ENCODE results near the gene GREB1L.

Gene GREB1L

DNA sequence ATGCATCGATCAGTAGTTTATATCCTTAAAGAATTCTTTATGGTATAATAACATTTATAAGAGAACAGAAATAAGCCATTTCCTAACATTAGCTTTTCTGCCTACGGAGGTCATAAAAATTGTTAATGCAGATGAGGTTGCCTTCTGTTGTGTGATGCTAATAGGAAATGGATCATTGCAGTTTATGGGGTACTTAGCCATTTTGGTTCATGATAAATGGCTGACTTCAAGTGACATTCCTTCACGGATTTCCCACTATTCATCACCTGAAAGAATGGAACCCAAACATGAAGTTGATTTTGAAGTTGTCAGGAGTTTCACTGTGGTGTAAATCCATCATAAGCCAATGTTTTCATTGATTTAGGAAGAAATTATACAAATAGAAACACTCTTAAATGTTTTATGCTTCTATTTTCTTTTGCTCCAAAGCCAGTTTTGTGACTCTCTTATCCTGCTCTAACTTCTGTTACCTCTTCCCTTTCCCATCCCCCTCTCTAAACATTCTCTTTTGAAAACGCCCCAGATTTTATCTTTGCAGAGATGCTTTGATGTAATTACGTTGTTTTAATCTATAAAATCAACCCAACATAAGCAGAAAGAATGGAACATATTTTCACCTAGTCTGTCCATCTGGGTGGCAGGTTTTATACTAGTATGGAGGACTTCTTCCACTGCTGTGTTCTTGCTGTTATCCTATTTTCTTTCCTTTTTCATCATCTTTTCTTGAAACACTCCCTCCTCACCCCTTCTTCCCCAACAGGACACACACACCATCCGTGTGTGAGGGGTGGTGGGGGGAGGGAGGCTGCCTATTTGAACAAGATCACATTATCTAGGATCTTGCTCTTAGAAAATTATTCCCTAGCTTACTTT lies 58.2 kb downstream of the GREB1L start:
- H3K4me3 ChIP-seq (ENCODE audit: low read depth, low read length) = no peak overlapping the region
- TF ChIP-seq, protein P1, sequence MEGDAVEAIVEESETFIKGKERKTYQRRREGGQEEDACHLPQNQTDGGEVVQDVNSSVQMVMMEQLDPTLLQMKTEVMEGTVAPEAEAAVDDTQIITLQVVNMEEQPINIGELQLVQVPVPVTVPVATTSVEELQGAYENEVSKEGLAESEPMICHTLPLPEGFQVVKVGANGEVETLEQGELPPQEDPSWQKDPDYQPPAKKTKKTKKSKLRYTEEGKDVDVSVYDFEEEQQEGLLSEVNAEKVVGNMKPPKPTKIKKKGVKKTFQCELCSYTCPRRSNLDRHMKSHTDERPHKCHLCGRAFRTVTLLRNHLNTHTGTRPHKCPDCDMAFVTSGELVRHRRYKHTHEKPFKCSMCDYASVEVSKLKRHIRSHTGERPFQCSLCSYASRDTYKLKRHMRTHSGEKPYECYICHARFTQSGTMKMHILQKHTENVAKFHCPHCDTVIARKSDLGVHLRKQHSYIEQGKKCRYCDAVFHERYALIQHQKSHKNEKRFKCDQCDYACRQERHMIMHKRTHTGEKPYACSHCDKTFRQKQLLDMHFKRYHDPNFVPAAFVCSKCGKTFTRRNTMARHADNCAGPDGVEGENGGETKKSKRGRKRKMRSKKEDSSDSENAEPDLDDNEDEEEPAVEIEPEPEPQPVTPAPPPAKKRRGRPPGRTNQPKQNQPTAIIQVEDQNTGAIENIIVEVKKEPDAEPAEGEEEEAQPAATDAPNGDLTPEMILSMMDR (IDR thresholded peaks at IDR 0.05; ENCODE audit: insufficient read depth, low read depth, low read length, missing control alignments) = no peak
- no peak for DNase-seq (ENCODE audit: low read depth)

DNA sequence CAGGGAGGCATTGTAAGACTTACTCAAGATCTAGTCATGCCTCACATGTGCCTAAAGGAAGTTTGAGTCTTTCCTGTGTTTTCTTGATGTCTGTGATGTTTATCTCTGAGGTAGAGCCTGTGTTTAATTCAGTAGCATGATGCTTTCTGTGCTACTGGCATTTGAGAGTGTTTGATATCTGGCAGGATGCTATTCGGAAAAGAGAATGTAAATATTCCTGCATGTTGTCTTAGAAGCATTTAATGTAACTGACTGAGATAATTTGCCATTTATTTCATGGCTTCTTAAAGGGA lies 58.8 kb downstream of the GREB1L start:
- TF ChIP-seq, protein P1 (IDR thresholded peaks at IDR 0.05; ENCODE audit: insufficient read depth, low read depth, low read length, missing control alignments) = no peak
- DNase-seq (ENCODE audit: low read depth) = no peak
- no peak overlapping the region for H3K4me3 ChIP-seq (ENCODE audit: low read depth, low read length)

DNA sequence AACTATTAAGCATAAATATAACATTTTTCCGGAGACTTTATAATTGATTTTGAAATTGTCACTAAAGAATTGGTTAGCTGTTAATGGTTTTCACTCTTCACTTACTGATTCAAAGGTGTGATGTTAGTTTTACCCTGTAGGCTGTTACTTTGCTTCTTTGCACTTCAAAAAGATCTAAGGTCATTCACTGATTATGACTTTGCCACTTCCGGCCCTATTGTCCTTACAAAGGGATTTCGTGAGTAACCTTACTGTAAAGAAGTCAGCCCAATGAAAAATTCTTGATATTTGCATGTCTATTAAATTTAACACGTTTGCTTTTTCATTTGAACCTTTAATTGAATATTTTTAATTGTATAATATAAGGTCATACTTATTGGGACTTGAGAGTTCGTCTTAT lies 61.4 kb downstream of the GREB1L start:
- no peak for DNase-seq (ENCODE audit: low read depth)
- no peak overlapping the region for H3K4me3 ChIP-seq (ENCODE audit: low read depth, low read length)
- TF ChIP-seq, protein P1 (IDR thresholded peaks at IDR 0.05; ENCODE audit: insufficient read depth, low read depth, low read length, missing control alignments) = no peak

DNA sequence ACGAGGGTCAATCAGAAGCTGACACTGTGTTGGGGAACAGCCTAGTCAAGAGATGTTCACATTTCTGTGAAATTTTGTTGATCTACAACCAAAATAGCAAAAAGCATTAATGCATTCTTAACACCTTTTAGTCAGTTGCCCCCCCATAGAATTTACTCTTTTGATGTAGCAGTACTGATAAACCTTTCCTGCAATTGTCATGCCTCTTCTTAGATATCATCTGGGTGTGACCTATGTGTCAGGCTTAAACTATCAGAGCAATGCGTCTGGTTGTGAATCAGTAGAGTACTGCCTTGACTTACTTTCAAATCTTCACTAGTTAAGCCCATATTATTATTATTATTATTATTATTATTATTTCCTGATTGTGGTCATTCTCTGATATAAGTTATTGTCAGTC lies 61.9 kb downstream of the GREB1L start:
- TF ChIP-seq, protein P1 (IDR thresholded peaks at IDR 0.05; ENCODE audit: insufficient read depth, low read depth, low read length, missing control alignments) = no peak
- DNase-seq (ENCODE audit: low read depth) = no peak
- H3K4me3 ChIP-seq (ENCODE audit: low read depth, low read length) = no peak overlapping the region

DNA sequence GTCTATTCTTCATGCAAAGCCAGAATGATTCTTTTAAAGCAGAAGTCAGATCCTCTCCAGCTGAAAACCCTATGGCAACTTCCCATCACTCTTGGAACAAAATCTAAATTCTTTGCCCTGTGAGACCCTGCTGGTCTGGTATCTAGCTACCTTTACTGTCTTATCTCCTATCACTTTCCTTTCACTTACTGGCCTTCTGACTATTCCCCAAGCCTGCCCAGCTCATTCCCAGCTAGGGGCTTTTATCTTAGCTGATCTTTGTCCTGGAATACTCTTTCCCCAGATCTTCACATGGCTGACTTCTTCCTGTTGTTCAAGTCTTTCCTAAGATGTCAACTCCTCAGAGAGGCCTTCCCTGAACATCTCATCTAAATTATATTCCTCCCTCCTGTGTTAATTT lies 63.6 kb downstream of the GREB1L start:
- TF ChIP-seq, protein P1 (IDR thresholded peaks at IDR 0.05; ENCODE audit: insufficient read depth, low read depth, low read length, missing control alignments) = no peak
- DNase-seq (ENCODE audit: low read depth) = no peak
- H3K4me3 ChIP-seq (ENCODE audit: low read depth, low read length) = no peak overlapping the region

DNA sequence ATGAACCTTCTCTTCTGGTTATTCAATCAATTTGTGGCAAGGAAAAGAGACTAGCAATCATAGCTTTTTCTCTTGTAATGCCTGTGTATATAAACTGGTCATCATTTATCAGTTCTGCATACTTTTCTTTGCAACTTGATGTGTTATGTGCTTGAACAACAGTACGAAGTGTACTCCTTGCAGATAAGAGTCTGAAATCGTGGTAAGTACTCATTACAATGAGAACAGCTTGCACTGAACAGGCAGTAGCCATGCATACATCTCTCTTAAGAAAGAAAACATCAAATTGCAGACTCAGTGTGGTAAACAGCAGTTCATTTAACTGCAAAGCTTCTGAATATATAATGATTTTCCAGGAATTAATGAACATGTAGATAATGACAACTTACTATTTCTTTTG lies 64.3 kb downstream of the GREB1L start:
- TF ChIP-seq, protein P1 (IDR thresholded peaks at IDR 0.05; ENCODE audit: insufficient read depth, low read depth, low read length, missing control alignments) = no peak
- no peak for DNase-seq (ENCODE audit: low read depth)
- H3K4me3 ChIP-seq (ENCODE audit: low read depth, low read length) = no peak overlapping the region

DNA sequence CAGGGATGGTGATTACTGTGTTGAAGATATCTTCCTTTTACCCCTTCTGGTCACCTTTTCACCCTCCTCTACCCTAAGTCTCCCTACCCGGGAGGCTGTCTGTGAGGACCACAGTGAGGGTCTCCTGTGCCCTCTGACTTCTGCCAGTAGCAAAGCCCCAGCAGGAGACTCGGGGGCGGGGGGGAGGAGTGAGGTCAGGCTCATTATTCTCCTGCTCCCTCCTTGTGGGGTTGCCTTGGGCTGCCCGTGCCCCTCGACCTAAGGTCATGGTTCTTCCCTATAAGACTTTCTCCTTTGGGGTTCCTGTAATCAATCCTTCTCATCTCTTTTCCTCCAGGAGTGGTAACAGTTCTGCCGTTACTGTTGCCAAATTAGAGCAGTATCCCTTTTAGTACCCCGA lies 65.5 kb downstream of the GREB1L start:
- TF ChIP-seq, protein P1 (IDR thresholded peaks at IDR 0.05; ENCODE audit: insufficient read depth, low read depth, low read length, missing control alignments) = no peak
- DNase-seq (ENCODE audit: low read depth) = no peak
- H3K4me3 ChIP-seq (ENCODE audit: low read depth, low read length) = no peak overlapping the region
